Hepatocyte (in vitro differentiated cells): ENCODE data around the gene RUNX1.

Experiments
- CTCF ChIP-seq: fragments of 200-600 bp; sonication (generic); IDR thresholded peaks from 2 replicates; pipeline ENCODE4 v1.5.1; 2016; ENCODE audit warnings: antibody characterized with exemption, mild to moderate bottlenecking; ENCODE audit not compliant: poor library complexity
- EZH2 ChIP-seq: fragments of 200-600 bp; sonication (generic); IDR thresholded peaks from 2 replicates; pipeline ENCODE4 v1.6.1; 2016; ENCODE audit warnings: antibody characterized with exemption, mild to moderate bottlenecking, borderline replicate concordance
- EZH2phosphoT487 ChIP-seq: fragments of 200-600 bp; sonication (generic); IDR thresholded peaks from one replicate; pipeline ENCODE4 v1.6.1; 2018; ENCODE audit warnings: antibody characterized with exemption, mild to moderate bottlenecking, low read depth, moderate library complexity; ENCODE audit not compliant: unreplicated experiment, severe bottlenecking

- TF ChIP-seq CTCF (no peak), EZH2 (no peak), EZH2phosphoT487 (no peak)
These were observed 278.5 kb downstream of the RUNX1 start for GRCh38 chr21:34770576-34770975.
